ENCODE measurements around the gene MBD3L3. TPM values are rescaled to one million over a fixed set of nuclear protein-coding genes. Genes with fewer than 3 reads are reported as not detected.
"Not testable (repeated sequence)": the region's sequence is repeated elsewhere in the genome, so short reads cannot be mapped to it uniquely, and the experiment has no call there.

MBD3L3 gene
- total and polyA plus RNA-seq, 3 experiments from 2014 or later: not detected

DNA sequence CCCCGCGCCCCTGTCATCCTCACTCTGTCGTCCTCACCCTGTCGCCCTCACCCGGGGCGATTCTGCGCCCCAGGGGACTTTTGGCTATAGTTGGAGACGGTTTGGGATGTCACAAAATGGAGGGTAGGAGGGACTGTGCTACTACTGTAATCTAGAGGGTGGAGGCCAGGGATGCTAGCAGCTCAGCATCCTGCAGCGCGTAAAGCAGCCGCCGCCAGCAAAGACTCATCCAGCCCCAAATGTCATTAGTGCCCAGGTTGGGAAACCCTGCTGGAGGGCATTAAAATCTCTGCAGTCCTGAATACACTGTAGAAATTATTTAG is 11.4 kb upstream of the MBD3L3 start:
- H3K27me3 ChIP-seq (ENCODE audit: insufficient read depth, low read length, poor library complexity, severe bottlenecking): no peaks in the 10 kb centered on the region
- H3K4me1 Mint-ChIP-seq: peaks cover 21 to 31% (median 24%) of the 10 kb centered on the region in 3 donors
- H3K9me3 ChIP-seq (ENCODE audit: low read length): no peaks in the 10 kb centered on the region
- peaks cover 0 to 1% of the 10 kb centered on the region in 2 donors for H3K27me3 Mint-ChIP-seq
- ChIA-PET CTCF (interaction anchor here (1.1 to 1.6 kb wide), 3 partner anchors 29 to 280 kb away, joined by 3 to 4 read pairs (median 4); no protein-coding TSS in a partner anchor), POLR2A (interaction anchor here (0.7 to 1.6 kb wide), 6 partner anchors 8 to 280 kb away, joined by 3 to 25 read pairs (median 4); no protein-coding TSS in a partner anchor)
- H3K4me1 ChIP-seq (ENCODE audit: insufficient read depth, low read length): peaks cover 17% of the 10 kb centered on the region
- H3K36me3 Mint-ChIP-seq: peaks cover 9 to 42% (median 20%) of the 10 kb centered on the region in 3 donors
- peaks cover 0 to 3% (median 2%) of the 10 kb centered on the region in 5 donors for H3K9me3 Mint-ChIP-seq
- peak overlapping the region; percentile 93 for H3K27ac ChIP-seq (ENCODE audit: low read depth, low read length)
- H3K36me3 ChIP-seq (ENCODE audit: insufficient read depth, low read length): peaks cover 28% of the 10 kb centered on the region
- DNase-seq: no peak
- peak overlapping the region; percentile 81 to 98 (median 94) for H3K27ac Mint-ChIP-seq
- peak overlapping the region; percentile 99 for H3K4me3 ChIP-seq (ENCODE audit: low read length)
- H3K4me3 Mint-ChIP-seq: peak overlapping the region; percentile 93 to 98 (median 95)

GRCh38 chr19:7069042-7069903 is 10.8 kb upstream of the MBD3L3 start, which contains the start of gene ZNF557:
Gene ZNF557 (plus strand): TSS chr19:7069703. CDS start chr19:7075075, 5,372 bp downstream.
- peaks cover 8 to 38% (median 17%) of the 10 kb centered on the region in 3 donors for H3K36me3 Mint-ChIP-seq
- DNase-seq: peak; percentile 99 to 100 (median 99)
- peak within 1 kb of the TSS; percentile 81 to 98 (median 94) for H3K27ac Mint-ChIP-seq
- ChIA-PET CTCF (interaction anchor here (1.0 to 1.6 kb wide), 5 partner anchors 16 to 280 kb away, joined by 3 to 4 read pairs (median 4); no protein-coding TSS in a partner anchor), POLR2A (interaction anchor here (0.6 to 1.6 kb wide), 8 partner anchors 9 to 989 kb away, joined by 3 to 25 read pairs (median 4); no protein-coding TSS in a partner anchor)
- H3K4me1 Mint-ChIP-seq: peaks cover 21 to 31% (median 22%) of the 10 kb centered on the region in 3 donors
- H3K4me3 Mint-ChIP-seq: peak within 1 kb of the TSS; percentile 93 to 98 (median 95)
- Histone ChIP-seq H3K27me3 (ENCODE audit: insufficient read depth, low read length, poor library complexity, severe bottlenecking) (no peaks in the 10 kb centered on the region), H3K36me3 (ENCODE audit: insufficient read depth, low read length) (peaks cover 25% of the 10 kb centered on the region), H3K9me3 (ENCODE audit: low read length) (no peaks in the 10 kb centered on the region), H3K27ac (ENCODE audit: low read depth, low read length) (peak within 1 kb of the TSS; percentile 93), H3K4me1 (ENCODE audit: insufficient read depth, low read length) (peaks cover 17% of the 10 kb centered on the region), H3K4me3 (ENCODE audit: low read length) (peak within 1 kb of the TSS; percentile 99)
- peaks cover 0 to under 1% (median under 1%) of the 10 kb centered on the region in 5 donors for H3K9me3 Mint-ChIP-seq
- peaks cover 0 to 1% of the 10 kb centered on the region in 2 donors for H3K27me3 Mint-ChIP-seq

DNA sequence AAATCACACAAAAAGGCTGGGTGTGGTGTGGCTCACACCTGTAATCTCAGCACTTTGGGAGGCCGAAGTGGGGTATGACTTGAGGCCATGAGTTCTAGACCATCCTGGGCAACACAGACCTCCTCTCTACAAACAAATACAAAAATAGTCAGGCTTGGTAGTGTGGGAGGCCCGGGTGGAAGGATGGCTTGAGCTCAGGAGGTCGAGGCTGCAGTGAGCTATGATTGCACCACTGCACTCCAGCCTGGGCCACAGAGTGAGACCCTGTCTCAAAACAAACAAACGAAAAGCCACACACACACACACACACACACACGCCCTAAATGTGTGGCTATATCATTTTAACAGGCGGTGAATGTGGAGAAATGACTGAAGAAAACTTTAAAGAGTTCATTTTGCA is 10.1 kb upstream of the MBD3L3 start:
- H3K4me1 Mint-ChIP-seq: peaks cover 20 to 31% (median 21%) of the 10 kb centered on the region in 3 donors
- peak overlapping the region; percentile 93 to 98 (median 95) for H3K4me3 Mint-ChIP-seq
- CTCF ChIA-PET: interaction anchor here (1.0 to 1.6 kb wide), 4 partner anchors 17 to 281 kb away, joined by 3 to 4 read pairs (median 4); no protein-coding TSS in a partner anchor
- H3K36me3 Mint-ChIP-seq: peaks cover 6 to 32% (median 12%) of the 10 kb centered on the region in 3 donors
- peaks cover 17% of the 10 kb centered on the region for H3K4me1 ChIP-seq (ENCODE audit: insufficient read depth, low read length)
- peaks cover 21% of the 10 kb centered on the region for H3K36me3 ChIP-seq (ENCODE audit: insufficient read depth, low read length)
- DNase-seq: no peak
- H3K27me3 ChIP-seq (ENCODE audit: insufficient read depth, low read length, poor library complexity, severe bottlenecking): no peaks in the 10 kb centered on the region
- H3K9me3 ChIP-seq (ENCODE audit: low read length): no peaks in the 10 kb centered on the region
- POLR2A ChIA-PET: interaction anchor here (1.0 to 1.6 kb wide), 3 partner anchors 31 to 326 kb away, joined by 4 to 25 read pairs (median 6); no protein-coding TSS in a partner anchor
- peaks cover 0 to 1% of the 10 kb centered on the region in 2 donors for H3K27me3 Mint-ChIP-seq
- H3K27ac ChIP-seq (ENCODE audit: low read depth, low read length): no peak overlapping the region
- no peak overlapping the region for H3K4me3 ChIP-seq (ENCODE audit: low read length)
- no peaks in the 10 kb centered on the region for H3K9me3 Mint-ChIP-seq
- peak overlapping the region; percentile 55 to 98 (median 93) for H3K27ac Mint-ChIP-seq

- POLR2A ChIA-PET: no interaction called here
- H3K4me1 Mint-ChIP-seq: peaks cover 19 to 30% (median 20%) of the 10 kb centered on the region in 3 donors
- H3K36me3 Mint-ChIP-seq: peaks cover 5 to 26% (median 6%) of the 10 kb centered on the region in 3 donors
- Histone ChIP-seq H3K27ac (ENCODE audit: low read depth, low read length) (no peak overlapping the region), H3K27me3 (ENCODE audit: insufficient read depth, low read length, poor library complexity, severe bottlenecking) (no peaks in the 10 kb centered on the region), H3K36me3 (ENCODE audit: insufficient read depth, low read length) (peaks cover 15% of the 10 kb centered on the region), H3K9me3 (ENCODE audit: low read length) (no peaks in the 10 kb centered on the region), H3K4me3 (ENCODE audit: low read length) (no peak overlapping the region), H3K4me1 (ENCODE audit: insufficient read depth, low read length) (peaks cover 17% of the 10 kb centered on the region)
- peak overlapping the region in 1 of 8 donors; percentile 36 for H3K27ac Mint-ChIP-seq
- CTCF ChIA-PET: no interaction called here
- peak overlapping the region in 1 of 7 donors; percentile 58 for H3K4me3 Mint-ChIP-seq
- peaks cover 0 to 1% of the 10 kb centered on the region in 2 donors for H3K27me3 Mint-ChIP-seq
- no peak for DNase-seq
- no peaks in the 10 kb centered on the region for H3K9me3 Mint-ChIP-seq
Observed at GRCh38 chr19:7067716-7068115, 9.2 kb upstream of the MBD3L3 start.

DNA sequence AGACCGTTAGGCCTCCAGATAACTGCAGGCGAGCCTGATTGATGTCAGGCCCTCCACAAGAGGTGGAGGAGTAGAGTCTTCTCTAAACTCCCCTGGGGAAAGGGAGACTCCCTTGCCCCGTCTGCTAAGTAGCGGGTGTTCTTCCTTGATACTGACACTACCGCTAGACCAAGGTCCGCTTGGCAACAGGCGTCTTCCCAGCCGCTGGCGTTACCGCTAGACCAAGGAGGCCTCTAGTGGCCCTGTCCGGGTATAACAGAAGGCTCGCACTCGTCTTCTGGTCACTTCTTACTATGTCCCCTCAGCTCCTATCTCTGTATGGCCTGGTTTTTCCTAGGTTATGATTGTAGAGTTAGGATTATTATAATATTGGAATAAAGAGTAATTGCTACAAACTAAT is 8.6 kb upstream of the MBD3L3 start:
- POLR2A ChIA-PET; H3K27ac ChIP-seq (ENCODE audit: low read depth, low read length); H3K9me3 Mint-ChIP-seq; H3K27me3 Mint-ChIP-seq; H3K36me3 ChIP-seq (ENCODE audit: insufficient read depth, low read length); H3K4me3 Mint-ChIP-seq; H3K9me3 ChIP-seq (ENCODE audit: low read length); H3K4me3 ChIP-seq (ENCODE audit: low read length); CTCF ChIA-PET; DNase-seq; H3K27me3 ChIP-seq (ENCODE audit: insufficient read depth, low read length, poor library complexity, severe bottlenecking): not testable (repeated sequence)
- peaks cover 17% of the 10 kb centered on the region for H3K4me1 ChIP-seq (ENCODE audit: insufficient read depth, low read length)
- Mint-ChIP-seq H3K36me3 (peaks cover 0 to 20% (median 0%) of the 10 kb centered on the region in 3 donors), H3K4me1 (peaks cover 14 to 24% (median 15%) of the 10 kb centered on the region in 3 donors), H3K27ac (peak overlapping the region in 1 of 8 donors; percentile 36)

GRCh38 chr19:7063764-7064418 is 5.4 kb upstream of the MBD3L3 start:
- no peak overlapping the region for H3K27ac Mint-ChIP-seq
- Histone ChIP-seq H3K9me3 (ENCODE audit: low read length) (no peaks in the 10 kb centered on the region), H3K4me3 (ENCODE audit: low read length) (no peak overlapping the region), H3K27me3 (ENCODE audit: insufficient read depth, low read length, poor library complexity, severe bottlenecking) (no peaks in the 10 kb centered on the region), H3K4me1 (ENCODE audit: insufficient read depth, low read length) (peaks cover 3% of the 10 kb centered on the region), H3K27ac (ENCODE audit: low read depth, low read length) (no peak overlapping the region), H3K36me3 (ENCODE audit: insufficient read depth, low read length) (no peaks in the 10 kb centered on the region)
- H3K4me3 Mint-ChIP-seq: peak overlapping the region in 1 of 7 donors; percentile 38
- CTCF ChIA-PET: no interaction called here
- no peak for DNase-seq
- no peaks in the 10 kb centered on the region for H3K27me3 Mint-ChIP-seq
- no peaks in the 10 kb centered on the region for H3K36me3 Mint-ChIP-seq
- POLR2A ChIA-PET: no interaction called here
- H3K4me1 Mint-ChIP-seq: peaks cover 2% of the 10 kb centered on the region in 3 donors
- H3K9me3 Mint-ChIP-seq: no peaks in the 10 kb centered on the region

DNA sequence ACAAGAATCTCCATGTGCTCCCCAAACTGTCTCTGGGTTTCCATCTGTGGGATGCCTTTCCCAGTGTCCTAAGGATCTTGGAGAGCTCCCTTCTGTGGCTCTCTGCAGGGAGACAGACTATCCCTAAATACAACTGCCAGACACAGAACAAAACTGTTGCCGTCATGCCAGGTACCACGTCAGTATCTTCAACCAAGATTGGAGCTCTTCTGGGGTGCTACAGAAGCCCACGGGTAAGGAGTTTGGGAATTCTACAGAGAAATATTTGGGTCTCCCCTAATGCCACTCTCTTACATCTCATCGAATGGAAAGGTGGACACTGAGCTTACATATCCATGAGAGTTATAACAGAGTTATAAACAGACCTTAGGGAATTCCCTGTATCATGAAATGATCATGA is 4.9 kb upstream of the MBD3L3 start:
- H3K27ac Mint-ChIP-seq: no peak overlapping the region
- ChIA-PET POLR2A (no interaction called here), CTCF (no interaction called here)
- H3K4me1 Mint-ChIP-seq: no peaks in the 10 kb centered on the region
- Histone ChIP-seq H3K4me3 (ENCODE audit: low read length) (no peak overlapping the region), H3K9me3 (ENCODE audit: low read length) (no peaks in the 10 kb centered on the region), H3K4me1 (ENCODE audit: insufficient read depth, low read length) (no peaks in the 10 kb centered on the region), H3K27ac (ENCODE audit: low read depth, low read length) (no peak overlapping the region), H3K27me3 (ENCODE audit: insufficient read depth, low read length, poor library complexity, severe bottlenecking) (no peaks in the 10 kb centered on the region), H3K36me3 (ENCODE audit: insufficient read depth, low read length) (no peaks in the 10 kb centered on the region)
- H3K9me3 Mint-ChIP-seq: no peaks in the 10 kb centered on the region
- H3K36me3 Mint-ChIP-seq: no peaks in the 10 kb centered on the region
- H3K27me3 Mint-ChIP-seq: no peaks in the 10 kb centered on the region
- no peak overlapping the region for H3K4me3 Mint-ChIP-seq
- DNase-seq: no peak
